OCI-M2 (cell line): Measurements from ENCODE around the gene PMS1.
"Not testable (repeated sequence)": the region's sequence is repeated elsewhere in the genome, so short reads cannot be mapped to it uniquely, and the experiment has no call there.

Experiments used
- DNase-seq: peaks from one replicate; lab custom pipeline; 2025; ENCODE audit not compliant: unreplicated experiment; lab: John Stamatoyannopoulos, UW

Gene PMS1

GRCh38 chr2:189803431-189803830, 19.2 kb downstream of the PMS1 start:
- no peak for DNase-seq

DNA sequence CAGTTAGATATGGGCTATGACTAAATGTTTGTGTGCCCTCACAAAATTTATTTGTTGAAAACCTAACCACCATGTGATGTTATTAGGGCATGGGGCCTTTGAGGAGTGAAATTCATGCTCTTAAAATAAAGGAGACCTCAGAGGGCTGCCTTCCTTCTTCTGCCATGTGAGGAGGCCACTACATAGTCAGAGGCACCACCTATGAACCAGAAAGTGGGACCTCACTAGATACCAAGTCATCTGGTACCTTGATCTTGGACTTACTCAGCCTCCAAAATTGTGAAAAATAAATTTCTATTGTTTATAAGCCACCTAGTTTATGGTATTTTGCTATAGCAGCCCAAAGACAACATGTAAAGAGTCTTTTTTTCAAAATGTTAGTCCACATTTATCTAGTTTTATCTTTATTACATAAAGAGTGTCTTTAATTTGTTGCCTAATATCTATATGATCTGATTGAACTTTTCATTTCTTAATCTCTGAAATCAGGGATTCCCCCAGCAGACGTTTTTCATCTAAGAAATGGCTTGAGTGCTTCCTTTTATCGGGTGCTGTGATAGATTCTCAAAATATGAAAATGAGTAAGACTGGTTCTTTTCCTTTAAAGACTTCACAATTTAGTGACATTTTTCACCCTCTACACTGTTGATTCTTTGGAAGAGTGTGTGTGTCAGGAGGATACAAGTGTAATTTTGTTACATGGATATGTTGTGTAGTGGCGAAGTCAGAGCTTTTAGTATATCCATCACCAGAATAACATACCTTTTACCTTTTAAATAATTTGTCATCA, 34.2 kb downstream of the PMS1 start:
- no peak for DNase-seq

DNA sequence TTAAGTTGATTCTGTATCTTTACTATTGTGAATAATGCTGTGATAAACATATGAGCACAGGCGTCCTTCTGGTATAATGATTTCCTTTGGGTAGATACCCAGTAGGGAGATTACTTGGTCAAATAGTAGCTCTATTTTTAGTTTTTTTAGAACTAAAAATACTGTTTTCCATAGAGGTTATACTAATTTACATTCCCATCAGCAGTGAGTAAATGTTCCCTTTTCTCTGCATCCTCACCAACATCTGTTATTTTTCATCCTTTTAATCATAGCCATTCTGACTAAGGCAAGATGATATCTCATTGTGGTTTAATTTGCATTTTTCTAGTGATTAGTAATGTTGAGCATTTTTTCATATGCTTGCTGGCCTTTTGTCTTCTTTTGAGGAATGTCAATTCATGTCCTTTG, 35.1 kb downstream of the PMS1 start:
- DNase-seq = no peak

DNA sequence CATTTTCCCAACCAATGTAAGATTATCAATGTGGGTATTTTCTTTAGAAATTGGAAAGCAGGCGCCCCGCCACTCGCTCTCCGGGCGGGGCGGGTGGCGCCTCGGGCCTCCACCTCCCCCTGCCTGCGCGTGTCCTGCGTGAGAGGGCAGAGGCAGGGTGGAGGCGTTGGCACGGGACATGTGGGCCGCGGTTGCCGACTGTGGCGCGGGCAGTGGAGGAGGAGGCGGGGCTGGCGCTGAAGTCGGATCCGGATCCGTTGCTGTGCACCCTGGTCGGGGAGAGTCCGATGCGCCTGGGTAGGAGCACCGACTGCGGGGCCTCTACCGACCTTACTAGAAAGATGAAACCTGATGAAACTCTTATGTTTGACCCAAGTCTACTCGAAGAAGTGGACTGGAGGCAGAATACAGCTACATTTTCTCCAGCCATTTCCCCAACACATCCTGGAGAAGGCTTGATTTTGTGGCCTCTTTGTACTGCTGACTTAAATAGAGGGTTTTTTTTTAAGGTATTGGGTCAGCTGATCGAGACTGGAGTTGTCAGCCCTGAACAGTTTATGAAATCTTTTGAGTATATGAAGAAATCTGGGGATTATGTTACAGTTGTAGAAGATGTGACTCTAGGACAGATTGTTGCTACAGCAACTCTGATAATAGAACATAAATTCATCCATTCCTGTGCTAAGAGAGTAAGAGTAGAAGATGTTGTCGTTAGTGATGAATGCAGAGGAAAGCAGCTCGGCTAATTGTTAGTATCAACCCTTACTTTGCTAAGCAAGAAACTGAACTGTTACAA, 37.9 kb downstream of the PMS1 start:
- no peak for DNase-seq

- DNase-seq = no peak
These were observed 40.6 kb downstream of the PMS1 start for GRCh38 chr2:189824694-189825396.

GRCh38 chr2:189826039-189826438, 41.8 kb downstream of the PMS1 start:
- no peak for DNase-seq

DNA sequence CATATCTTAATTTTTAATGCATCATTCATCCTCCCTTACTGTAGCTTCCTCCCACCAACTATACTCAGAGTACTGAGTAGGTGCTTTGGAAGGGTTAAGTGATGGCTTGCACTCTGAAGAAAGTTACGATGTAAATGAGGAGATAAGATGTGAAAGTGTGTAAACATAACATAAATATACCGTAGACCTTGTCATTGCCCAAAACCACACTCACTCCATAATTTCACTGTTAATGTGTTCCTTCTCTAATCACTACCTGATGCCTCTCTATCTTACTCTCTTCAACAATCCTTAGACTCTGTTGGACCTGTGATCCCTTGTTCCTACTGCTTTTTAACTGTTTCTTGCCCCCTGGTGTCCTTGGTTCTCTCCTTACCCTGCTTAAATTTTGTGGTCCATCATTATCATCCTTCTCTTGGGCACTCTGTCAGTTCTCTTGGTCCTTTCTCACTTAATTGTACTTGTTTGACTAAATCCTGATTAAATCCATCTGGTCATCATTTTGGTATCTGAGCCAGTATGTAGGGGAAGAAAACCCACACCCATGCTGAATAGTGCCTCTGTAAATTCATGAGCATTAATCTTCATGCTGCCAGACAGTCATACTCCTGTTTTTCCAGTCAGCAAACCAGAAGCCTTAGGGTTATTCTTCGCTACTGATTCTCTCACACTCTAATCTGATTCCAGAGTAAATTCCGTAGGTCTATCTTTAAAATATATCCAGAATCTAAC, 45.0 kb downstream of the PMS1 start:
- DNase-seq = no peak

DNA sequence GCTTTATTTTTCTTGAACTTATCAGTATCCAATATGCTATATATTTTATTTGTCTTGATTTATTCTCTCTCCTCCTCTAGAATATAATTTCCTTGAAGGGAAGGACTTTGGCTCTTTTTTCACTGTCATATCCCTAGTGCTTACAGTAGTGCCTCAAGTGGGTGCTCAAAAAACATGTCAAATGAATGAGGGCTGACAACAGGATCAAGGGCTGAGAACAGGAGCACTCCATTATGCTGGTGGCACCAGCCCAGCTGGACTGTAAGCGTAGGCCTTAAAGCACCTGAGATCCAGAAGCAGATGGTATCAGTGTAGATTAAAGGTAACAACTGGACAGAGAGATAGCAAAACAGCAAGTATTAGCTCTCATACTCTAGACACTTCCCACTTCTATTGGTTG, 46.3 kb downstream of the PMS1 start:
- DNase-seq = no peak

DNA sequence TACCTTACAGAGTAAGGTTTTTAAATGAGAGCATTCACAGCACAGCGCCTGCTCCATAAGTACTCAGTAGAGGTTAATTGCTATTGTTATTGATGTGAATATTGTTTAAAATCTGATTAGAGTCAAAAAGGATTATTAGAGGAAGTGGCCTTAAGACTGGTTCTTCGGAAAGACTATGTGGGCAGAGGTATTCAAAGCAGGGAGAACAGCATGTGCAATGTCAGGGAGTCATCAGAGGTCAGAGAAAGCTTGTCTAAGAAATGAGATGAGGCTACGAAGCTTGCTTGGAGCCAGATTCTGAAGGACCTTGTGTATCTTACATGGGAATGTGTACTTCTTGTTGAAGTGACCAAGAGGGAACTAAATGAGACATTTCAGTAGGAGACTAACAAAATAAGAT, 49.8 kb downstream of the PMS1 start:
- DNase-seq = no peak

GRCh38 chr2:189834642-189835041, 50.4 kb downstream of the PMS1 start:
- DNase-seq = not testable (repeated sequence)

DNA sequence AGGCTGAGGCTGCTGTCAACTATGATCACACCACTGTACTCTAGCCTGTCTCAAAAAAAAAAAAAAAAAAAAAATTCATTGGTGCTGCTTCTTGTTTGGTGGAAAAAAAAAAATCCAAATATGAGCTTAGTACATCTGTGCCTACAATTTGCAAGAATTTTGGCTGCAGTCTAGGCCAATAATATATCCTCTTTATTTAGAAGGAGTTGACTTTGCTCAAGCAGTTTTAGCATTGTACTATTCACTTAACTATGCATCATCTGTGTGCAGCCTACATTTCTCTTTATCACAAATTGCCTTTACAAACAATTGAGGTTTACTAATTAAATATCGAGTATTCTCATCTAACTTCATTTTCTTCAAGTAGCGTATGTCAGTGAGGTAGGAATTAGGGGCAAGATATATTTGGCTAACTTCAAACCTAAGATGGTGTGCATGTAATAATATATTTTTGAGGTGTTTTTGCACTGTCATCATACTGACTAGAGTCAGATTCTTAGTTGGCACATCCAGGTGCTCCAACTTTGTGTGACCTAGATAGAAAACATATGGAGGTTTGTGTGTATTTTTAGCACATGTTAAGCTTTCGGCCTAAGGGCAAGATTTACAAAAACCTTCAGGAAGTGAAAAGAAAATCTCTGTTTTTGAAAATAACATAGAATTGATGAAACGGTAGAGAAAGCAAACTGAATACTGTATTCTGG, 51.8 kb downstream of the PMS1 start:
- no peak for DNase-seq

DNA sequence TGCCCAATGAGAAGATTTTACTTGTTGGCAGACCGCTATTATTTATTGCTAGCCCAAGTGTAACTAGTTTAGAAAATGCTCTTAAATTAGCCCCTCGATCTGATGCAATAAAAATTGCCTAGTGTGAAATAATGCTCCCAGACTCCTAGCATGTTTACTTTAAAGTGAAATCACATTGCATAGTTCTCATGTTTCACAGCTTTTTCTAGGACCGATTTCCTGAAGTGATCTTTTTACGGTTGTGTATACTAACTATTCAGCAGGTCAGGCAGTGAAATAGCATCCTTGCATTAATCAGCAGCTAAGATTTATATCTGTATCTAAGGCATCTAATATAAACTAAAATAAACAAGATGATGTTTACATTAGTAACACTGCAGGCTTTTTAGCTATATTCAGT, 52.4 kb downstream of the PMS1 start:
- no peak for DNase-seq

DNA sequence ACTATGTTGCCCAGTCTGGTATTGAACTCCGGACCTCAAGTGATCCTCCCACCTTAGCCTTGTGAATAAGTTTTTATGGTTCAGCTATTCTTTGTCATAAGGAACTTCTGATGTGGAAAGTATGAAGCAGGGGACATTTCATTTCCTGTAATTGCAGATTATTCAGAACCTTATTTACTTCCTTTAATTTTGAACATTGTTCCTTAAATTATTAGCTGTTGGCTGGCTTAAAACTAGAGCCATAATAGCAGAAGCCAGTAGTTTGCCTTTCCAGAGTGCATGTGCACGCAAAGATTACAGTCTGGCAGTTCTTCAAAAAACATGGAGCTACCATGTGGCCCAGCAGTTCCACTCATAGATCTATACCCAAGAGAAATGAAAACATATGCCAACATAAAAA, 53.1 kb downstream of the PMS1 start:
- no peak for DNase-seq

GRCh38 chr2:189841019-189841418, 56.8 kb downstream of the PMS1 start:
- no peak for DNase-seq

DNA sequence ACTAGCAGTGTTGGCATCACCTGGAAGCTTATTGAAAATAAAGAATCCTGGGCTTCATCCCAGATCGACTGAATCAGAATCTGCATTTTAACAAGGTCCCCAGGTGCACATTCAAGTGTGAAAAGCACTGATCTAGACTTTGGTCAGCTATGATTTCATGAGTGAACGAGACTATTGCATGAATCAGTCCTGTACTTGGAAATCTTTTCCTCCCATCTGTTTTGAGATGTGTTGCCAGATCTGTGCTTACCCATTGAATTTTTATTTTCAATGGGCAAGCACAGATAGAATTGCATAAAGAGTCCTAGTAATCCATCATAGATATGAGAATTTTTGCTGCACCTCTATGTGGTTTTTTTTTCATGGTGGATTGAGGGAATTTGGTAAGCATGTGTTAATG, 64.0 kb downstream of the PMS1 start:
- DNase-seq = no peak

DNA sequence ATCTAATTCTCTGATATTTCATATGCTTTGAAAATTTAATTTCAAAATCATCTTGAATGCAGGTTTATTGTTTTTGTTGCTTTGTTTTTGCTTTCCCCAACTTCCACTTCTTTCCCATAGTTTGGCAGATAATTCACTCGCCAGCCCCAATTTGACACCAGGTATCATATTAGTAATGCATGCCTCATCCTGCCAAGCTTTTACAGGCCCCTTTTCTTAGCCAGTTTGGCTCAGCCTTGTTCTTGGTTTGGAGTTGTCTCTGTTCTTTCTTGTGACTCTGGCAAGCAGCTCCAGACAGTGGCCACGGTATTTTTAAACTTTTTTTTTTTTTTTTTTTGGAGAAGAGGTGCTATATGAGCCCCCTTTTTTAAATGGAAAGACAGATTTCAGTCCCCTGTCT, 65.3 kb downstream of the PMS1 start:
- no peak for DNase-seq

GRCh38 chr2:189851174-189851826, 67.0 kb downstream of the PMS1 start:
- no peak for DNase-seq

DNA sequence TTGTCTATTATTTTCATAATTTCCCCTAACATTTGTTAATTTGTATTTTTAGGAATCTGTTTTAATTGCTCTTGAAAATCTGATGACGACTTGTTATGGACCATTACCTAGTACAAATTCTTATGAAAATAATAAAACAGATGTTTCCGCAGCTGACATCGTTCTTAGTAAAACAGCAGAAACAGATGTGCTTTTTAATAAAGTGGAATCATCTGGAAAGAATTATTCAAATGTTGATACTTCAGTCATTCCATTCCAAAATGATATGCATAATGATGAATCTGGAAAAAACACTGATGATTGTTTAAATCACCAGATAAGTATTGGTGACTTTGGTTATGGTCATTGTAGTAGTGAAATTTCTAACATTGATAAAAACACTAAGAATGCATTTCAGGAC, 69.9 kb downstream of the PMS1 start:
- DNase-seq = no peak

GRCh38 chr2:189854940-189855339, 70.7 kb downstream of the PMS1 start:
- no peak for DNase-seq

DNA sequence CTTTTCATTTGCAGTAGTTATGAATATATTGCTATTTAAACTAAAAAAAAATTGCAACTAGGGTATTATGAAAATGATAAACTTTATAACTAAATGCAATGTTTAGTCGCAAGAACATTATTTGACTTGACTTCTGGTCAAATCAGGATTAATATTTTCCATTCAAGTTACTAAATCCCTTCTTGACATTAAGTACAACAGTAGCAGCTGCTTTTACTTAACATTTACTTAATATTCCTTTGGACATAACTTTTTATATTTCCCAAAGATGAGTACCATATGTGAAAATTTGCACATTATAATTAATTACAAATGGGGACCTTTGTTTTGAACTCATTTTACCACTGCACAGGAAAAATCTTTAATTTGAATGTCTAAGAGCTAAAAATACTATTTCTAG, 74.0 kb downstream of the PMS1 start:
- DNase-seq = no peak
